HEK293 (cell line): ENCODE results near the gene LIX1L.

Source experiments
- CTCF ChIP-seq: fragments of 450-650 bp; formaldehyde crosslinking; IDR thresholded peaks from 2 replicates; pipeline ENCODE4 v1.5.1; 2016; ENCODE audit warnings: missing biosample characterization, missing genetic modification characterization
- PRDM10 ChIP-seq: fragments of 450-650 bp; formaldehyde crosslinking; IDR thresholded peaks from 2 replicates; pipeline ENCODE4 v1.5.1; 2016; ENCODE audit warnings: missing biosample characterization, missing genetic modification characterization
- ZBTB8A ChIP-seq: fragments of 450-650 bp; formaldehyde crosslinking; IDR thresholded peaks from 2 replicates; pipeline ENCODE4 v1.5.1; 2016; ENCODE audit warnings: missing biosample characterization, missing genetic modification characterization
- ZNF223 ChIP-seq: fragments of 450-650 bp; formaldehyde crosslinking; IDR thresholded peaks from 2 replicates; pipeline ENCODE4 v1.5.1; 2016; ENCODE audit warnings: missing biosample characterization, missing genetic modification characterization
- ZNF514 ChIP-seq: fragments of 450-650 bp; formaldehyde crosslinking; IDR thresholded peaks from 2 replicates; pipeline ENCODE4 v1.5.1; 2016; ENCODE audit warnings: missing biosample characterization, missing genetic modification characterization
- ZNF530 ChIP-seq: fragments of 450-650 bp; formaldehyde crosslinking; IDR thresholded peaks from 2 replicates; pipeline ENCODE4 v1.5.1; 2016; ENCODE audit warnings: low read depth, missing biosample characterization, missing genetic modification characterization
- ZNF623 ChIP-seq: fragments of 450-650 bp; formaldehyde crosslinking; IDR thresholded peaks from 2 replicates; pipeline ENCODE4 v1.5.1; 2016; ENCODE audit warnings: missing biosample characterization, missing genetic modification characterization
- ZNF777 ChIP-seq: fragments of 450-650 bp; formaldehyde crosslinking; IDR thresholded peaks from 2 replicates; pipeline ENCODE4 v1.5.1; 2017; ENCODE audit warnings: missing biosample characterization, missing genetic modification characterization, borderline replicate concordance

- no peak for TF ChIP-seq CTCF (tag by site-specific recombination)
- no peak for TF ChIP-seq ZNF777 (tag by site-specific recombination)
- no peak for TF ChIP-seq ZNF530 (tag by site-specific recombination)
- TF ChIP-seq ZBTB8A (tag by site-specific recombination): no peak
- no peak for TF ChIP-seq ZNF623 (tag by site-specific recombination)
- no peak for TF ChIP-seq ZNF223 (tag by site-specific recombination)
- no peak for TF ChIP-seq ZNF514
- no peak for TF ChIP-seq PRDM10 (tag by site-specific recombination)
Measured at GRCh38 chr1:145946477-145946986, 11.3 kb downstream of the LIX1L start.
